ENCODE data around the gene SYTL1.
"Not testable (repeated sequence)": the region's sequence is repeated elsewhere in the genome, so short reads cannot be mapped to it uniquely, and the experiment has no call there.

Gene SYTL1

GRCh38 chr1:27366113-27366410 lies 24.2 kb downstream of the SYTL1 start:
- DNase-seq: peak; percentile 62

DNA sequence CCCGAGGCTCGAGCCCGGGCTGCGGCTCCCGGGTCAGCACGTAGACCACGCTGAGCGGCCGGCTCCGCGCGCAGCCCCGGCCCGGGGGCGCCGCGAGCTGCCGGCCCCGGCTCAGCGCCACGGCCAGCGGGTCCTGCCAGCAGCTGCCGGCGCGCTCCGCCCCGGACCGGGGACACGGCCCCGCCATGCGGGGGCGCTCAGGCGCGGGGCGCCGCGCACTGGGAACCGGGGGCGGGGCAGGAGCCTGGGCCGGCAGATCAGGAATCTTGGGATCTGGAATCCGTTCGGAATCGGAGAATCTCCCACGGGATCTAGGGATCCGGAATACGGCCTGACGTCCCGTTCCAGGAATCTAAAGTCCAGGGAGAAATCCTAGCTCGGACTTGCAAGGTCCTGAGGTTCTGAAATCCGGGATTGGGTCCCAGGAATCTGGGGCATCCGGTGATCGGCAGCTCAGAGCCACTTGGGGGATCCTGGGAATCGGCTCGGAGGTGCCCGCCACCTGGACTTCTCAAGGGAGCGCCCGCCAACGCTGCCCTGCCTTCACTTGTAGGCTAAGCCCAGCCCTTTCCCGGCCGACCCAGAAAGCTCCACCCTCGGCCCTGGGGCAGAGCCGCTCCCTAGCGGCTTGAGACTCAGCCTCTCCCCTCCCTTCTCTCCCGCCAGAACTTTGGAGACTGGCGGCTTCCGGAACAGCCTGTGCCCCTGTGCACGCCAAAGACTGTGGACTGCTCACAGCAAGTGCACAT lies 24.8 kb downstream of the SYTL1 start, which contains the start of gene MAP3K6:
Gene MAP3K6, minus strand, starts transcription at position 551 of the 749 bp plus-strand sequence. Its CDS starts 364 bp downstream, at position 187.
- no peak for DNase-seq

DNA sequence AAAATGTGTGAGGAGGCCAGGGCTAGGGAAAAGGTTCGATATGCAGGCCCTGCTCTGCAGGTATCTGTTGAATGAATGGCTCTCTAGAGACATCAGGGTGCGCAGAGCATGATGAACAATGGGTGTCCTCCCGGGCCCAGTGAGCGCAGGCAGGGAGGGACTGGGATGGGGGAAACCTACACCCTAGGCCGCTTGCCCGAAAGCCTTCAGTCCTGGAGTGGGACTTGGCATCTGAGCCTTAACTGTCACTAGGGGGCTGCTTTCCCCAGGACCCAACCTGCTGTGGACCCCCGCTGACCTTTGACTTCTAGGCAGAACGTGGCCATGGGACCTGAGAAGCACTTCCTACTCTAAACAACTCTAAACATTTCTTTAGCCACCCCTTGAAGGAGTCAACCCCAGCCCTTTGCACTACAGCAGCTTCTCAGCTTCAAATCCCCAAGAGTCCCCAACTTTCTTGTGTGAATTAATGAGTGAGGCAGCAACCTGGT lies 25.4 kb downstream of the SYTL1 start:
- DNase-seq: no peak

- DNase-seq: no peak
Measured at GRCh38 chr1:27368869-27369582, 27.2 kb downstream of the SYTL1 start.

- no peak for DNase-seq
Measured at GRCh38 chr1:27372022-27372807, 30.4 kb downstream of the SYTL1 start.

- no peak for DNase-seq
Measured at GRCh38 chr1:27372808-27373690, 31.2 kb downstream of the SYTL1 start.

DNA sequence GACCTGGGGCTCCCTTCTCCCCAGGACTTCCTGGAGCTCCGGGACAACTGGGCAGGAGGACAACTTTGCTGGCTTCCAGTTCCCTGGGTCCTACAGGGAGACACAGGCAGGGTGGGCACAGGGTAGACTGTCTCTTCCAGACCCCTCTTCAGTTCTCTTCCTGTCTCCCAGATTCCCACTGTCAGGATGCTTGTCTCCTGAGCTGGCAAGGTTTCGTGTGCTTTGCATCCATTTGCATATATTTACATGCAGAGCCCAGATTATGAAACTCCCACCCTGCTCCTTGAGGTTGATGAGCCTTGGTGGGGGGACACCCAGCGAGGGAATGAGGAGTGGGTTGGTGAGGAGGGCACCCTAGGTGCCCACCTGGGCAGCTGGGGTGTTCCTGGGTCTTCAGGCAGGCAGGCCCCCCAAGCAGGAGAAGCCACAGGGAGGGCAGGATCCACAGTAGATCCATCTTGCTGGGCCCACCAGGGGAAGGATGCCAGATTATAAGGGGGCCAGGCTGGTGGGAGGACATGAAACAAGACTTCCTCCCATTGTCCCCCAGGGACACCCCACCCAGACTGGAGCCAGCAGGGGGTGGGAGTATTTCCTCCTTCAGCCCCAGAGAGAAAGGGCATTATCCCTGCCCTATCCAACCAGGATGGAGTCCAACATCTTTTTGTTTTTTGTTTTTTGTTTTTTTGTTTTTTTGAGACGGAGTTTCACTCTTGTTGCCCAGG lies 32.7 kb downstream of the SYTL1 start, which contains the start of gene FCN3:
Gene FCN3, minus strand, starts transcription at position 463 of the 725 bp plus-strand sequence. Its CDS starts 6 bp downstream, at position 457.
- no peak for DNase-seq

DNA sequence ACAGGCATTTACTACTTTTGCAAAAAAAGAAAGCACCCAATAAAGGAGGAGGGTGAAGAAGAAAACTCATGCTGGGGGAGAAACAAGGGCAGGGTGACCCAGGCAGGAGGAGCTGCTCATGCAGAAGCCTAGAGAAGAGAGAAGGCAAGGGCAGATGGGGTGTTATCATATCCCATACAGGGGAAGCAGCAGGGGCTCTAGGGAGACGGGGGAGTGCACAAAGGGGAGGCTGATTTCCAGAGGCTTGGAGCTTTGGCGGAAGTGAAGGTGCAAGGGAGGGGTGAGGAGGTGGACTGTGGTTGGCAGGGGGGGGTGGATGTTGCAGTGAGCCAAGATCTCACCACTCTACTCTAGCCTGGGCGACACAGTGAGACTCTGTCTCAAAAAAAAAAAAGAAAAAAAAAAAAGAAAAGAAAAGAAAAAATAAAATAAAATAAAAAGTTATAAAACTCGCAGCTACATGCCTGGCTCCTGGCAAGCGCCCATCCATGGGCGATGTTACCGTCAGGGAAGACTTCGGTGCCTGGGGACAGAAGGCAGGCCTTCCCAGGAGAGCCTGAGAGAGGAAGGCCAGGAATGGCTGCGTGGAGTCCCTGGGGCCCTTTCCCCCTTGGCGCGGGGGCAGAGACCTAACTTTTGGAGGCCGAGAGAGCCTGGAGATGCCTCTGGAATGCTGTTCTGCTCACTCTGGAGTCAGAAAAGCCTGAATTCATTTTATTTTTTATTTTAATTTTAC lies 36.1 kb downstream of the SYTL1 start:
- no peak for DNase-seq

DNA sequence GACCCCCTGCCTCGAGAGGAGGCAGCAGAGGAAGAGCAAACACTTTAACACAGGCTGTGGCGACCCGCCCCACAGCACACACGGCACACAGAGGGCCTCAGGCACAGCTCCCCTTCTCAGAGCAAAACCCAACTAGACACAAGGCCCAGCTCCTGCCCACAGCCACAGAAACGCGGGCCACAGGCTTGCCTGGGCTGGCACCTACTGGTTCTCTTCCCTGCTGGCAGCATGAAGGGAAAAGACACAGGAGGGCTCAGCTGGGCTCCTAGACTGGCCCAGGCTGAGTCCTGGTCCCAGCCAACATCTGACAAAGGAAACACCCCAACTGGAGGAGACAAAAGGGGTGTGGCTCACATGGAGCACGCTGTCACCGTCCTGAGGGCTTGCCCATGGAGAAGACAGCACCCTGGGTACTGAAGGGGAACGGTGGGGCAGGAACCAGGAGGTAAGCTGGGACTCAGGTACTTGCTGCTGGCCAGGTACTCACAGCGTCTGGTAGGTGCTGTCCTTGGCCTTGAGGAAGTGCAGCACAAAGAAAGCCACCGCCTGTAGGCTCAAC lies 37.8 kb downstream of the SYTL1 start:
- DNase-seq: no peak

GRCh38 chr1:27380224-27380623 lies 38.4 kb downstream of the SYTL1 start:
- DNase-seq: no peak

DNA sequence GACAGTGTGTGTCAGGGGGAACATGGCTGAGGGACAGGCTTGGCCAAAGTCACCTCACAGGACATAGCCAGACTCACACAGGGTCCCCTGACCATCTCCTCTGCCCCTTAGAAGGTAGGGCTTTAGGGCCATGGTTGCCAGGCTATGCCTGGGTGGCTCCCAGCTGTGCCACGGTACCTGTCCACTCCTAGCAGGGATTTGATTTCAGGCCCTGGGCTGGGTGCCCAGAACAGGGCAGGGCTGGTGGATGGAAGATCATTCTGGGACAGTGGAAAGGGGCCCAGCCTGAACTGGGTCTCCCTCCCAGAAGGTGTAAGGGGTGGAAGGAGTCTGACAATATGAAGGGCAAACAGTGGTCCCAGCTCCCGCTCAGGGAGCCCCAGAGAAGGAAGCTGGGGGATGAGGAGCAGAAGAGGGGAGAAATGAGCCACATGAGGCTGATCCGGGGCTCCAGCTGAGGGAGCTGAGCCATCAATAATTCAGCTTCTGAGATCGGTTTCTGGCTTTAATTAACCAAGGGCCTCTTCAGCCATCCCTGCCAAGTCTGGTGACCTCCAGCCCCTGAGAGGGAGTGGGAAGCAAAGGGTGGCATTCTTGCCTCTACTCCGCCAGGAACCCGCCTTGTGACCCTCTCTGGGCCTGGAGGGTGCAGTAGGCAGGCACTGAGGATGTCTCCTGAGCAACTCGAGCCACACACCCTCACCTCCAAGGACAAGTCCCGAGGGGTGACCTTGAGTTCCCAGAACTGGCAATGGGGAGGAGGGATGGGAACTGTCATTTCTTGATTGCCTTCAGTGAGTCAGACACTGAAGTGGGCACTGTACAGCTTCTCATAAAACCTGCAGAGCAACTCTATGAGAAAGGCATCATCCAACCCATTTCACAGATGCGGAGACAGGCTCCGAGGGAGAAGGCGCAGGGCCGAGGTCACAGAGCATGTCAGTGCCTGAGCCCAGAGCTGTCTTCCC lies 39.2 kb downstream of the SYTL1 start:
- DNase-seq: no peak

DNA sequence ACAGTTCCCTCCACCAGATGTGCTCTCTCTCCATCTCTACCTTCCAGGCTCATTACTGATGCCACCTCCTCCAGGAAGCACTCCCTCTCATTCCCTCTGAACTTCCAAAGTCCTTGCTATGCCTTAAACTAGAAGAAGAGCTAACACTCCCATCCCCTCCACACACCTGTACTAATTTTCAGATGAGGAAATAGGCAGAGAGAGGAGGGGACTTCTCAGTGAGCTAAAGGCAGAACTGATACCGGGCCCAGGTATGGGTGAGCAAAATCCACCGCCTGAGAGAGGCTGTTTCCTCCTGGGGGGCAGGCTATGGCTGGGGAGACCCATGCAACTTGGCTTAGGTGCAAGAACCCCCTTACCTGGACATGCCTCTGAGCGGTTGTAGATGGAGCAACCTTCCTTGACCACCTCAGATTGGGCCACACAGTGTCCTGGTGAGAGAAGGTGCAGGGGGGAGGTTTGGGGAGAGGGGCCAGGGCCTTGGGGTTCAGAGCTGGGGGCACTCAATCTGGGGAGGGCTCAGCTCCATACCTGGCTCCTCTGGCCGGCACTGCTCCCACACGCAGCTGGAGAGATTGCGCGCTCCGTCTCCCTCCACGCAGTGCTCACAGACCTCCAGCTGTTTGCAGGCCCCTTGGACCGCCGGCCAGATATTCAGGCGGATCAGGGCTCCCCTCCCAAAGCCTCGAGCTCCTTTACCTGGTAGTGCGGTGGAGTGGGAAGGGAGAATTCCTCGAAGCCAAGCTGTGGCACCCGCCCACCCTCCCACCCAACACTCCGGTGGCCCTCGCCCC lies 40.3 kb downstream of the SYTL1 start:
- DNase-seq: no peak

DNA sequence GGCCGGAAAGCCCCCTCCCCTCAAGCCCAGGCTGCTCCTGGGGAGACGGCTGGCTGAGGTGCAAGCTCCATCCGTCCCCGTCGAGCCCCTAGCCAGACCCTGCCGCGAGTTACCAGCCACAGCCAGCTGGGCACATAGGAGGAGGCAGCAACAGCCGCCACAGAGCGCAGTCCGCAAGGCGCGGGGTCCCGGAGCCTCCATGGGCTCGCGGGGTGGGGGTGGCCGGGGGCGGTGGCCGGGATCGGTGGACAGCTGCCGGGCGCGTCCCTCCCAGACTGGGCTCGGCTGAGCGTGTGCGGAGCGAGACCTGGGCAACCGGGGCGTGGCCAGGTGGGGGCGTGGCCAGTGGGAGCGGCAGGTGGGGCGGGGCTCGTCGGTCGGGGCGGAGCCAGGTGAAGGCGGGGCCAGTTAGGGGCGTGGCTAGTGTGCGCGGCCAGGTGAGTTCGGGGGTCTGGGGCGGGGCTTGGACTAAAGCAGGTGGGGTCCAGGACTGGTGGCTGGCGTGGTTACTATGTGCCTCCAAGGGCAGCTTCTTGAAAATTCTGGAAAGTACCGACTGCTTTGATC lies 41.3 kb downstream of the SYTL1 start, which contains the start of gene CD164L2:
Gene CD164L2, minus strand, starts transcription at position 295 of the 567 bp plus-strand sequence. Its CDS starts 94 bp downstream, at position 201.
- no peak for DNase-seq

DNA sequence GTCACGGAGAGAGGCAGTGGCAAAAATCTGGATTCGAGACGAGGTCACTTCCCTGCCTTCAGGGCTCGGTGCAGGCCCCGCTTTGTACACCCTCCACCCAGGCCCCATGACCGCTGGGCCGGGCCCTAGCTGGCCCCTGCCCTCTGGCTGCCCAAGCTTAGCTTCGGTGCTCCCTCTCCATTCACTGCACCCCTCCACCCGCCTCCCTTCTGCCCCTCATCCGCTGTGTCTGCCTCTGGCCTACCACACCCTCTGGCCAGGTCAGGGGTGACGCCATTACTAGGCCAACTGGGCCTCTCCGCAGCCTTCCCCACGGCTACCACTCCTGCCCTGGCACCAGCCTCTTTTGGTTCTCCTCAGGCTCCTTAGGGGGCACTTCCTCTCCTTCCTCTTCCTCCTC lies 41.8 kb downstream of the SYTL1 start:
- DNase-seq: no peak

- DNase-seq: not testable (repeated sequence)
Measured at GRCh38 chr1:27384797-27385196, 43.0 kb downstream of the SYTL1 start.

DNA sequence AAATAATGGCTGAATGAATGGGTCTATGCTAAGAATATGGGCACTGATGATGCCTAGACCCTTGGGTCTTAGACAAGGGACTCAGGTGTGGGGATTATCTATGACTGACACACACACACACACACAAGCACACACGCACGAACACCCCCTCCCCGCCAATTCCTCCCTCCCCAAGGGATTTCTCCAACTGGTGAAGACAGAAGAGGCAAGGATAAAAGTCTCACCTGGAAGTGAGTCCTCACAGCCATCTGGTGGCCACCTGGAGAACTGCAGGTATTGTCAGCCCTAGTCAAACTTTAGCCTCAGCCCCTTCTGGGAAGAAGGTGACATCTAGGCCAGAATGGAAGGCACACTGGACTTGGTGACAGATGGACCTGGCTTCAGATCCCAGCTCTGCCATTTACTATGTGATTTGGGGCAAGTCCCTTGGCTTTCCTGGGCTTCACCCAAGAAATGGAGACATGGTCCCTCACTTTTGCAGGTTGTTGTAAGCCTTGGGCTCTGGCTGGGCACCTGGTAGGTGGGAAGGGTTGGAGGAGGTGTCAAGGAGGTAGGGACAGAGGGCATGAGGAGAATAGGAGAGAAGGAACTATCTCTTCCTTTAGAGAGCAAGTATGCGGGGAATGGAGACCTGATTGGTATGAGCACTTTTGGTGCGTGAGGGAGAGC lies 46.6 kb downstream of the SYTL1 start:
- DNase-seq: peak; percentile 74

DNA sequence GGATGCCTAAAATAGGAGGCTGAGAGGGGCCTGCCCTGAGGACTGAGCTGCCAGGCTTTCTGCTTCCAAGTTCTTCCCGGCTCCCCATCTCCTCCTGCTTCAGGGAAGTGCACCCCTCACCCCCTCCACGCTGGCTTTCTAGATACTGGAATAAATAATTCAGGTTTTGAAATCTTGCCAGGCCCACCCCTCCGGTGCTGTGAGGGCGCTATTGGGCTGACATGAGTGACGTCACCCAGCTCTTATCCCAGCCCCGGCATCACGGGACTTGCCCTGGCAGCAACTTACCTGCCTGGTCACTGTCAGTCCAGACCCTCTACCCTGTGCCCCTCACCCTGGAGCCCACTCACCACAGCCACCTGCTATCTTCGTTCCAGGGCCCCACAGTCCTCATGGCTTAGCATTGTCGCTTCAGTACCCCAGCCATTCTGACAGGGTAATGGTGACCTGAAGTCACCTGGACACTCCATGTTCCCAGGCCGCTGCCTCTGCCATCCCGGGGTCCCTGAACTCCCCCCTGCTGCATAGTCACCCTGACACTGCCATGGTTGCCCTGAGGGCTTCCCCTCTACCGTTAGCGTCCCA lies 49.8 kb downstream of the SYTL1 start:
- DNase-seq: peak; percentile 15

Measured in CD4-positive, alpha-beta T cell treated with Interleukin-4 for 4 hours (primary cell).